Mesothelial cell of epicardium (in vitro differentiated cells): ENCODE data around the gene ADGRV1. TPM values are rescaled to one million over a fixed set of nuclear protein-coding genes. Genes with fewer than 3 reads are reported as not detected.
A peak's percentile ranks its signal among the peaks of the same experiment; 100 is the strongest.
"Not testable (repeated sequence)": the region's sequence is repeated elsewhere in the genome, so short reads cannot be mapped to it uniquely, and the experiment has no call there.

Source experiments
- DNase-seq, 2 experiments: peaks; one replicate each; pipeline ENCODE4 v3.0.0; 2021; ENCODE audit warnings: low spot score in 2 of 2; ENCODE audit not compliant: unreplicated experiment in 2 of 2
- H3K27ac Mint-ChIP-seq: 2 replicates; pipeline ENCODE4 v1.8.0; 2021; ENCODE audit warnings: mixed read lengths
- H3K27me3 Mint-ChIP-seq: 2 replicates; pipeline ENCODE4 v1.8.0; 2021; ENCODE audit warnings: low read depth, mixed read lengths
- H3K36me3 Mint-ChIP-seq: 2 replicates; pipeline ENCODE4 v1.8.0; 2021; ENCODE audit warnings: mixed read lengths
- H3K4me1 Mint-ChIP-seq: 2 replicates; pipeline ENCODE4 v1.8.0; 2021; ENCODE audit warnings: mixed read lengths
- H3K4me3 Mint-ChIP-seq: 2 replicates; pipeline ENCODE4 v1.8.0; 2021; ENCODE audit warnings: mild to moderate bottlenecking, moderate library complexity, mixed read lengths
- H3K9me3 Mint-ChIP-seq: 2 replicates; pipeline ENCODE4 v1.8.0; 2021; ENCODE audit warnings: mixed read lengths
- total RNA-seq: library from RNA; stranded (reverse); gene quantifications from 3 replicates; pipeline ENCODE4 v1.2.1, GENCODE V29; 2021
- TF ChIP-seq, protein P1 (sequence below): fragments of 200-600 bp; sonication (generic); IDR thresholded peaks from one replicate; pipeline ENCODE4 v1.5.0; 2021; ENCODE audit warnings: antibody characterized with exemption; ENCODE audit not compliant: unreplicated experiment

The ADGRV1 gene
- total RNA-seq, 1 donor from 2014 or later, result 25.4 TPM

DNA sequence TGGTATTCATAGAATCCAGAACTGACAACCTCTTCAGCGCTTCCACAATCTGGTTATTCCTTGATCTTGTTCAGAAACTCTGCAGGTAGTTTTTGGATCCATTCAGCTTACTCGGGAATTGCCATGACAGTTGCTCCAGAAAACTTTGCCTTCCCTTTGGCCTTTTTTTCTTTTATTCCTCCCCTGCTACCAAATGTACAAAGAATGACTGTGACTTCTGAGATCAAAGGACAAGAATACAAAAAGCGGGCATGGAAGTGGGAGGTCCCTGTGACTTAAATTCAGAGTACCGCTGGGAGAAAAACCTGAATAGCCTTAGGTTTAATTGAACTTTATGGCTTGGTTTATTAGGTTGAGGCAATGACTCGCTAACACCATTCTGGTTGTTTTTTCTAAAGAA, 59.5 kb downstream of the ADGRV1 start:
- Mint-ChIP-seq H3K27ac (peak overlapping the region; percentile 9), H3K36me3 (peaks cover 2% of the 10 kb centered on the region), H3K4me1 (no peaks in the 10 kb centered on the region), H3K27me3 (no peaks in the 10 kb centered on the region), H3K4me3 (no peak overlapping the region), H3K9me3 (no peaks in the 10 kb centered on the region)
- no peak for DNase-seq
- TF ChIP-seq, protein P1, sequence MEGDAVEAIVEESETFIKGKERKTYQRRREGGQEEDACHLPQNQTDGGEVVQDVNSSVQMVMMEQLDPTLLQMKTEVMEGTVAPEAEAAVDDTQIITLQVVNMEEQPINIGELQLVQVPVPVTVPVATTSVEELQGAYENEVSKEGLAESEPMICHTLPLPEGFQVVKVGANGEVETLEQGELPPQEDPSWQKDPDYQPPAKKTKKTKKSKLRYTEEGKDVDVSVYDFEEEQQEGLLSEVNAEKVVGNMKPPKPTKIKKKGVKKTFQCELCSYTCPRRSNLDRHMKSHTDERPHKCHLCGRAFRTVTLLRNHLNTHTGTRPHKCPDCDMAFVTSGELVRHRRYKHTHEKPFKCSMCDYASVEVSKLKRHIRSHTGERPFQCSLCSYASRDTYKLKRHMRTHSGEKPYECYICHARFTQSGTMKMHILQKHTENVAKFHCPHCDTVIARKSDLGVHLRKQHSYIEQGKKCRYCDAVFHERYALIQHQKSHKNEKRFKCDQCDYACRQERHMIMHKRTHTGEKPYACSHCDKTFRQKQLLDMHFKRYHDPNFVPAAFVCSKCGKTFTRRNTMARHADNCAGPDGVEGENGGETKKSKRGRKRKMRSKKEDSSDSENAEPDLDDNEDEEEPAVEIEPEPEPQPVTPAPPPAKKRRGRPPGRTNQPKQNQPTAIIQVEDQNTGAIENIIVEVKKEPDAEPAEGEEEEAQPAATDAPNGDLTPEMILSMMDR, result no peak

DNA sequence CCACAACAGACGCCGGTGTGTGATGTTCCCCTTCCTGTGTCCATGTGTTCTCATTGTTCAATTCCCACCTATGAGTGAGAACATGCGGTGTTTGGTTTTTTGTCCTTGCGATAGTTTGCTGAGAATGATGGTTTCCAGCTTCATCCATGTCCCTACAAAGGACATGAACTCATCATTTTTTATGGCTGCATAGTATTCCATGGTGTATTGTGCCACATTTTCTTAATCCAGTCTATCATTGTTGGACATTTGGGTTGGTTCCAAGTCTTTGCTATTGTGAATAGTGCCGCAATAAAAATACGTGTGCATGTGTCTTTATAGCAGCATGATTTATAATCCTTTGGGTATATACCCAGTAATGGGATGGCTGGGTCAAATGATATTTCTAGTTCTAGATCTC, 61.2 kb downstream of the ADGRV1 start:
- DNase-seq, H3K9me3 Mint-ChIP-seq, H3K27me3 Mint-ChIP-seq, H3K4me3 Mint-ChIP-seq, H3K36me3 Mint-ChIP-seq, H3K4me1 Mint-ChIP-seq, H3K27ac Mint-ChIP-seq: not testable (repeated sequence)

DNA sequence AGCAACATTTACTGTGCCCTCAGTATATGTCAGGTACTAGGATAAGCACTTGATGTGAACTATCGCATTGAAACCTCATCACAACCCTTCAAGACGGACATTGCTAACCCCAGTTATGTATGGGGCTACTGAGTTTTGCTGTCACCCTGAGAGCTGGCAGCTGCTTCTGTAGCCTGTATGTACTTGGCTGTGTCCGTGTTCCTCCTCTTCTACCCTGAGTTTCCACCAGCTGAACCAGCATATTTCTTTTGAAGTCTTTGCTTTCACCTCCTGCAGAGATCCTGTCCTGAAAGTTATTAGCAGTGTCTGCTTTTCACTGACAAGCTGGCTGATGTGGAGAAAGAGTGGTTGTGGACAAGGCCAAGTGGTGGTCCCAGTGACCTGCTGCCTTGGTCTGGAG, 63.3 kb downstream of the ADGRV1 start:
- Mint-ChIP-seq H3K9me3 (no peaks in the 10 kb centered on the region), H3K36me3 (peaks cover 2% of the 10 kb centered on the region), H3K27me3 (no peaks in the 10 kb centered on the region), H3K4me3 (no peak overlapping the region), H3K27ac (no peak overlapping the region), H3K4me1 (no peaks in the 10 kb centered on the region)
- TF ChIP-seq, protein P1, result no peak
- no peak for DNase-seq

DNA sequence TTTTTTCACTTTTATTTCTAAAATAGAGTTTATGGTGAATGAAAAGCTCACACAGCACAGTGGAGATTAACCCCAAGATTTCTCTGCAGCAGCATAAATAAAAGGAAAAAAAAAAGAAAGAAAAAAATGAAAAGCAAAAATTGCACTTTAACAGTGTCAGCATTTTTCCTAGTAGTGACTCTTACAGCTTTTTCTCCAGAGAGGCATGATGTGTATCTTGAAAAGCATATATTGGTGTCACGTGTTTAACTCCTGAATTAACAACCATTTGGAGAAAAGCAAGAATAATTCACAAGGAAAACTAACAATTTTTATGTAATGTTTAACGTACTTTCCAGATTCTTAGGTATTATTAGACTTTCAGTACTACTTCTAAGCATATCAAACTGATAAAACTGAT, 67.9 kb downstream of the ADGRV1 start:
- Mint-ChIP-seq H3K4me3 (no peak overlapping the region), H3K27me3 (no peaks in the 10 kb centered on the region), H3K4me1 (no peaks in the 10 kb centered on the region), H3K36me3 (no peaks in the 10 kb centered on the region), H3K9me3 (no peaks in the 10 kb centered on the region), H3K27ac (no peak overlapping the region)
- TF ChIP-seq, protein P1, result no peak
- no peak for DNase-seq

DNA sequence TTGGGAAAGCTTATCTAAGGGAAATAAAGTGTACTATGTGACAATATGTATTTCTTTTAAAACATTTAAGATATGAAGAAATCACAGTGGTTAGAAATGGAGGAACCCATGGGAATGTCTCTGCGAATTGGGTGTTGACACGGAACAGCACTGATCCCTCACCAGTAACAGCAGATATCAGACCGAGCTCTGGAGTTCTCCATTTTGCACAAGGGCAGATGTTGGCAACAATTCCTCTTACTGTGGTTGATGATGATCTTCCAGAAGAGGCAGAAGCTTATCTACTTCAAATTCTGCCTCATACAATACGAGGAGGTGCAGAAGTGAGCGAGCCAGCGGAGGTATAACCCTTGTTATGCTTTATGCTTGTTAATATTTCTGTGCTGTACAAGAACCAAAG, 69.9 kb downstream of the ADGRV1 start:
- H3K36me3 Mint-ChIP-seq, result no peaks in the 10 kb centered on the region
- no peaks in the 10 kb centered on the region for H3K9me3 Mint-ChIP-seq
- TF ChIP-seq, protein P1, result no peak
- H3K4me3 Mint-ChIP-seq, result no peak overlapping the region
- H3K4me1 Mint-ChIP-seq, result peaks cover 3% of the 10 kb centered on the region
- no peak overlapping the region for H3K27ac Mint-ChIP-seq
- DNase-seq, result no peak
- no peaks in the 10 kb centered on the region for H3K27me3 Mint-ChIP-seq

DNA sequence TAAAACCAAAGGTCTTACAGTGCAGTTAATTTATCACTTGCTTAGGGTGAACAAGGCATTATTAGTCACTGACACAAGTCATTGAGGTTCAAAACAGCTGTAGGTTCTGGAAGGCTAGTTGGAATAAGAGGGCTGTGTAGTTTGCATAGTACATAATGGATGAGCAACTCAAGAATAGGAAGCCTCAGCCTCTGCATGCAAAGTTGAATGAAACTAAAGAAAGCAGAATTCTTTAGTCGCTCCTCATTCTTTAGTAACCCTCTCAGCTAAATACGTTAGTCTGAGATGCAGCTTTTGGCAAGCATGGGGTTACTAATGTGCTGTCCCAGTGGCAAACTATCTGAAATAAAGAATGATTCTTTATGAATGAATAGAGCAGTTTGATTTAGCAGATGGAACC, 74.2 kb downstream of the ADGRV1 start:
- no peaks in the 10 kb centered on the region for H3K27me3 Mint-ChIP-seq
- TF ChIP-seq, protein P1, result no peak
- no peaks in the 10 kb centered on the region for H3K36me3 Mint-ChIP-seq
- no peak for DNase-seq
- H3K9me3 Mint-ChIP-seq, result no peaks in the 10 kb centered on the region
- H3K27ac Mint-ChIP-seq, result no peak overlapping the region
- H3K4me3 Mint-ChIP-seq, result no peak overlapping the region
- peaks cover 3% of the 10 kb centered on the region for H3K4me1 Mint-ChIP-seq
